ENCODE data around the gene UBE2E2.

UBE2E2 gene

DNA sequence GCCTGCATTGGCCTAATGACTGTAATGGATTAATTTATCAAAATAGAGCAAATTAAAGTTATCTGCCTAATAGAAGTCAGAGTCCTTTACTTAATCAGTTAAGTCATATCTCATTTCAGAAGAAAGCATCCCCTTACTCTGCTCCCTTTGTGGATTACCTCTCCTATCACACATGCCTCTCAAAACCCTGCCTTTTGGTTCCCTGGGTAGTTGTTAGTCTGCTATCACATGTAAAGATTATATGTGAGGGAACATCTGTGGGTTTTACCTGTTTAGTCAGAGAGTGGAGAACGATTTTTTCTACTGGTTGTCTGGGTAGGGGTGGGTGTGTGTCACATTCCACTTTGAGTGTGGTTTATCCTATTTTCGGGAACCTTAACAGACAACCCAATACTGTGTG is 16.4 kb downstream of the UBE2E2 start:
- Histone ChIP-seq H2AFZ (ENCODE audit: low read depth, low read length) (no peak overlapping the region), H3K27me3 (ENCODE audit: insufficient read depth, low read length, poor library complexity) (no peaks in the 10 kb centered on the region), H3K4me1 (ENCODE audit: insufficient read depth, low read length) (no peaks in the 10 kb centered on the region), H3K4me2 (ENCODE audit: insufficient read depth, low read length) (no peak overlapping the region), H3K9ac (ENCODE audit: low read depth, low read length) (no peak overlapping the region), H3K4me3 (ENCODE audit: low read depth in 1 of 2, low read length in 2 of 2) (no peak overlapping the region), H4K20me1 (ENCODE audit: insufficient read depth, low read length) (no peaks in the 10 kb centered on the region), H3K27ac (ENCODE audit: low read length) (no peak overlapping the region), H3K79me2 (ENCODE audit: insufficient read depth, low read length) (no peaks in the 10 kb centered on the region), H3K36me3 (ENCODE audit: insufficient read depth, low read length) (no peaks in the 10 kb centered on the region), H3K9me3 (ENCODE audit: insufficient read depth, low read length, severe bottlenecking) (no peaks in the 10 kb centered on the region)
- DNase-seq (no peak), ATAC-seq (ENCODE audit: insufficient read depth, low read depth) (no peak)
- TF ChIP-seq, protein P1, sequence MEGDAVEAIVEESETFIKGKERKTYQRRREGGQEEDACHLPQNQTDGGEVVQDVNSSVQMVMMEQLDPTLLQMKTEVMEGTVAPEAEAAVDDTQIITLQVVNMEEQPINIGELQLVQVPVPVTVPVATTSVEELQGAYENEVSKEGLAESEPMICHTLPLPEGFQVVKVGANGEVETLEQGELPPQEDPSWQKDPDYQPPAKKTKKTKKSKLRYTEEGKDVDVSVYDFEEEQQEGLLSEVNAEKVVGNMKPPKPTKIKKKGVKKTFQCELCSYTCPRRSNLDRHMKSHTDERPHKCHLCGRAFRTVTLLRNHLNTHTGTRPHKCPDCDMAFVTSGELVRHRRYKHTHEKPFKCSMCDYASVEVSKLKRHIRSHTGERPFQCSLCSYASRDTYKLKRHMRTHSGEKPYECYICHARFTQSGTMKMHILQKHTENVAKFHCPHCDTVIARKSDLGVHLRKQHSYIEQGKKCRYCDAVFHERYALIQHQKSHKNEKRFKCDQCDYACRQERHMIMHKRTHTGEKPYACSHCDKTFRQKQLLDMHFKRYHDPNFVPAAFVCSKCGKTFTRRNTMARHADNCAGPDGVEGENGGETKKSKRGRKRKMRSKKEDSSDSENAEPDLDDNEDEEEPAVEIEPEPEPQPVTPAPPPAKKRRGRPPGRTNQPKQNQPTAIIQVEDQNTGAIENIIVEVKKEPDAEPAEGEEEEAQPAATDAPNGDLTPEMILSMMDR (IDR thresholded peaks at IDR 0.05; ENCODE audit: borderline replicate concordance, extremely low read depth, low read length, poor library complexity, severe bottlenecking): no peak
- TF ChIP-seq EZH2 (IDR thresholded peaks at IDR 0.05; ENCODE audit: borderline replicate concordance, low read depth, low read length, severe bottlenecking): no peak

DNA sequence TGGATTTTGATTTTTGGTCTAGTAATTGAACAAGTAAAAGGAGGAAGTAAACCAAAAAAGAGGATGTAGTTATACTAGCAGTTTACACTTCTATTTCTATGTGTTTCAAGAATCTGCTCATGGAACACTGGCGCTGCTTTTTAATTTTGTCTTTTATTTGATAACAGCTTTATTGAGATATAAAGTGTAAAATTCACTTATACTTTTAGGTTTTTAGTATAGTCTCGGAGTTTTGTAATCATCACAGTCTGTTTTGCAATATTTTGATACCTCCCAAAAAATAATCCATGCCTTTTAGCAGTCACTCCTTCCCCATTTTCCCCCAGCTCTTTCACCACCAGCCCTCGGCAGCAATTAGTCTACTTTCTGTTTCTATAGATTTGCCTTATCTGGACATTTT is 18.0 kb downstream of the UBE2E2 start:
- H2AFZ ChIP-seq (ENCODE audit: low read depth, low read length): no peak overlapping the region
- ATAC-seq (ENCODE audit: insufficient read depth, low read depth) (no peak), DNase-seq (no peak)
- no peaks in the 10 kb centered on the region for H4K20me1 ChIP-seq (ENCODE audit: insufficient read depth, low read length)
- no peaks in the 10 kb centered on the region for H3K79me2 ChIP-seq (ENCODE audit: insufficient read depth, low read length)
- H3K36me3 ChIP-seq (ENCODE audit: insufficient read depth, low read length): no peaks in the 10 kb centered on the region
- no peak overlapping the region for H3K4me3 ChIP-seq (ENCODE audit: low read depth in 1 of 2, low read length in 2 of 2)
- no peak overlapping the region for H3K27ac ChIP-seq (ENCODE audit: low read length)
- no peaks in the 10 kb centered on the region for H3K27me3 ChIP-seq (ENCODE audit: insufficient read depth, low read length, poor library complexity)
- H3K4me2 ChIP-seq (ENCODE audit: insufficient read depth, low read length): no peak overlapping the region
- H3K9me3 ChIP-seq (ENCODE audit: insufficient read depth, low read length, severe bottlenecking): no peaks in the 10 kb centered on the region
- H3K4me1 ChIP-seq (ENCODE audit: insufficient read depth, low read length): no peaks in the 10 kb centered on the region
- H3K9ac ChIP-seq (ENCODE audit: low read depth, low read length): no peak overlapping the region
- TF ChIP-seq, protein P1 (IDR thresholded peaks at IDR 0.05; ENCODE audit: borderline replicate concordance, extremely low read depth, low read length, poor library complexity, severe bottlenecking): no peak
- no peak for TF ChIP-seq EZH2 (IDR thresholded peaks at IDR 0.05; ENCODE audit: borderline replicate concordance, low read depth, low read length, severe bottlenecking)

DNA sequence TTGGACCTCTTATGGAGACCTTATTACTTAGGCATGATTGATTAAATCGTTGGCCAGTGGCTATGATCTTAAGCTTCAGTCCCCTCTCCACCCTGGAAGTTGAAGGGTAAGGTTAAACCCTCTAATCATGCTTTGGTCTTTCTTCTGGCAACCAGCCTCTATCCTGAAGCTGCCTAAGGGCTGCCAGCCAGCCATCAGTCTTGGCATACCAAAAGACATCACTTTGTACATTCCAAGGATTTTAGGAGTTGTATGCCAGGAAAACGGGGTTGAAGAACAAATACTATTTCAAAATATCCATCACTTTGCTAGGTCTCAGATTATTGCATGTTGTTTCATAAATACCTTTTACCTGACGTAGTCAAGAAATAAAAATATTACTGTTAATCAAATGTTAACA is 28.9 kb downstream of the UBE2E2 start:
- Histone ChIP-seq H3K4me2 (ENCODE audit: insufficient read depth, low read length) (no peak overlapping the region), H2AFZ (ENCODE audit: low read depth, low read length) (no peak overlapping the region), H3K79me2 (ENCODE audit: insufficient read depth, low read length) (no peaks in the 10 kb centered on the region), H3K27me3 (ENCODE audit: insufficient read depth, low read length, poor library complexity) (no peaks in the 10 kb centered on the region), H3K27ac (ENCODE audit: low read length) (no peak overlapping the region), H3K4me3 (ENCODE audit: low read depth in 1 of 2, low read length in 2 of 2) (no peak overlapping the region), H3K9me3 (ENCODE audit: insufficient read depth, low read length, severe bottlenecking) (no peaks in the 10 kb centered on the region), H4K20me1 (ENCODE audit: insufficient read depth, low read length) (no peaks in the 10 kb centered on the region), H3K9ac (ENCODE audit: low read depth, low read length) (no peak overlapping the region), H3K4me1 (ENCODE audit: insufficient read depth, low read length) (no peaks in the 10 kb centered on the region), H3K36me3 (ENCODE audit: insufficient read depth, low read length) (no peaks in the 10 kb centered on the region)
- ATAC-seq (ENCODE audit: insufficient read depth, low read depth) (no peak), DNase-seq (no peak)
- TF ChIP-seq, protein P1 (IDR thresholded peaks at IDR 0.05; ENCODE audit: borderline replicate concordance, extremely low read depth, low read length, poor library complexity, severe bottlenecking): no peak
- TF ChIP-seq EZH2 (IDR thresholded peaks at IDR 0.05; ENCODE audit: borderline replicate concordance, low read depth, low read length, severe bottlenecking): no peak

DNA sequence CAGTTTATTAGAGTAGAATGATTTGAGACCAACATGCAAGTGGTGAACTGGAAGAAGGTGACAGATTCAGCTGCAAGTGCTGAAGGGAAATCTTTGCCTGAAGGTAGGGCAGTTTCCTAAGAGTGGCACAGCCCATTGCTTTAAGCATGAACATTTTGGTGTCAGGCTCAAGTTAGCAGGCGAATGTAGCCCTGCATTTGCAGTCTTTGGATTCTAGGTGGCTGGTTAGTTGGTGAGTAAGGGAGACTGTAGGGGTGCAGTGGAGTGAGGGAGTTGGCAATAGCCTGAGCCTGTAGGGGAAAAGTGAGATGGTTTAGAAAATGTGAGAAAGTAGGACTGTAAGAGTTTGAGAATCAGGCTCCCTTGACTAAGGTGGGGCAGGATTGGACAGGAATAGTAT is 29.7 kb downstream of the UBE2E2 start:
- Histone ChIP-seq H3K27ac (ENCODE audit: low read length) (no peak overlapping the region), H3K4me3 (ENCODE audit: low read depth in 1 of 2, low read length in 2 of 2) (no peak overlapping the region), H3K79me2 (ENCODE audit: insufficient read depth, low read length) (no peaks in the 10 kb centered on the region), H3K4me1 (ENCODE audit: insufficient read depth, low read length) (no peaks in the 10 kb centered on the region), H3K36me3 (ENCODE audit: insufficient read depth, low read length) (no peaks in the 10 kb centered on the region), H3K9me3 (ENCODE audit: insufficient read depth, low read length, severe bottlenecking) (no peaks in the 10 kb centered on the region), H3K9ac (ENCODE audit: low read depth, low read length) (no peak overlapping the region), H2AFZ (ENCODE audit: low read depth, low read length) (no peak overlapping the region), H3K27me3 (ENCODE audit: insufficient read depth, low read length, poor library complexity) (no peaks in the 10 kb centered on the region), H3K4me2 (ENCODE audit: insufficient read depth, low read length) (no peak overlapping the region), H4K20me1 (ENCODE audit: insufficient read depth, low read length) (no peaks in the 10 kb centered on the region)
- no peak for ATAC-seq (ENCODE audit: insufficient read depth, low read depth)
- TF ChIP-seq, protein P1 (IDR thresholded peaks at IDR 0.05; ENCODE audit: borderline replicate concordance, extremely low read depth, low read length, poor library complexity, severe bottlenecking): no peak
- no peak for TF ChIP-seq EZH2 (IDR thresholded peaks at IDR 0.05; ENCODE audit: borderline replicate concordance, low read depth, low read length, severe bottlenecking)
- DNase-seq: no peak
